GM19193 (cell line): ENCODE measurements around the gene ACVR1.

Experiments
- POLR2A ChIP-seq: IDR thresholded peaks from 4 replicates; pipeline ENCODE4 v1.6.1; 2011; ENCODE audit not compliant: insufficient read depth, insufficient read length; ENCODE audit errors: extremely low read depth

ACVR1 gene

DNA sequence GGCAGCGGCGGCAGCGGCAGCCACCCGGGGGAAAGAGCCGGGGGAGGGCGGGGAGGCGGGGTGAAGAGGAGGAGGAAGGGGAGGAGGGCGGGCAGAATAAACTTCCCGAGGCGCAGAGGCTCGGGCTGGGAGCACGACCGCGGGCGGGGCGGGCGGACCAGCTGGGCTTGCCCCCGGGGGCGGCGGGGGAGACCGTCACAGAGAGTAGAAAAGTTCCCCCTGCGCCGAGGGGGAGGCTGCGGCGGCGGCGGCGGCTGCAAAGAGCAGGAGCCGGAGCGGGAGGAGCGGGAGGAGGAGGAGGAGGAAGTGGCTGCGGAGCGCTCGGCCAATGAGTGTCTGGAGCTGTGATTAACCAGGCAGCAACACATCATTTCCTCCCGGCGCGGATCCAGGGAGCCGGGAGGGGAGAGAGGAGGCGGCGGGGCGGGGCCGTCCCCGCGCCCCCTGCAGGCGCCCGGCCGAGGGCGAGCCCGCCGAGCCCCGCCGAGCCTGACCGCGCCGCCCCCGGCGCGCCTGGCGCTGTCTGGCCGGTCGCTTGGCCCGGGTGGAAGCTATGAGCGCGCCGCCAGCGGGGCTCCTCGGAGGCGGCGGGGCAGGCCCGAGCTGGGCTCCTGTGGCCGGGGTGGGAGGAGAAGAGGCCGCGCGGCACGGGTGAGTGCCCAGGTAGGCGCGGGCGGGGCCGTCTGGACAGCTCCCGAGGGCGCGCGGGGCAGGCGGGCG lies at the start of gene ACVR1:
ACVR1 (minus strand) TSS at position 265 of the 720 bp plus-strand sequence. CDS start 76,837 bp downstream, outside the sequence.
- TF ChIP-seq POLR2A, result no peak

- TF ChIP-seq POLR2A, result no peak
Measured at GRCh38 chr2:157925071-157925470, 48.9 kb upstream of the ACVR1 start.

DNA sequence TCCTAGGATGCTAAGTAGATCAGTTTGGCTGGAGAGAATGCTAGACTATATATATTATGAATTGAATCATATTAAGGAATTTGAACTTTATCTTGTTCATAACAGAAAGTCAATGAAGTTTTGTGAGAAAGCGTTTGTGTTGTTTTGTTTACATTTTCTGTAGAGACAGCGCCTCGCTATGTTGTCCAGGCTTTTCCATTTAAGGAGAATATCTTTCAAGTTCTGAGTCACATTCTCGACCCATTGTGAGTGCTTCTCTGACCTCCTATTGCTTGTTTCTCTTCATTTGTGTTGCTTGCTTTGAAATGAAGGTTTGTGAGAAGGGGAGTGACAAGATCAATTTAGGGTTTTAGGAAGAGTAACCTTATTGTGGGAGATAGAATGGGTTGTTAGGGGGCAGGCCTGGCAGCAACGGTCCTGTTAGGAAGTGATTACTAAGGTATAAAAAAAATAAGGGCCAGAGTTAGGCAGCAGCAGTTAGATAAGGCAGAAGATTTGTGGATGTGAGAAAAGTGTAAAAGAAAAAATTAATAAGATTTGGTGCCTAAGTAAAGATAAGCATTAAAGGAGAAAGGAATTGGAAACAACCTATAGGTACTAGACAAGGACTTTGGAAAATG lies 47.6 kb upstream of the ACVR1 start:
- TF ChIP-seq POLR2A, result no peak

GRCh38 chr2:157922815-157923214 lies 46.7 kb upstream of the ACVR1 start:
- TF ChIP-seq POLR2A, result no peak

DNA sequence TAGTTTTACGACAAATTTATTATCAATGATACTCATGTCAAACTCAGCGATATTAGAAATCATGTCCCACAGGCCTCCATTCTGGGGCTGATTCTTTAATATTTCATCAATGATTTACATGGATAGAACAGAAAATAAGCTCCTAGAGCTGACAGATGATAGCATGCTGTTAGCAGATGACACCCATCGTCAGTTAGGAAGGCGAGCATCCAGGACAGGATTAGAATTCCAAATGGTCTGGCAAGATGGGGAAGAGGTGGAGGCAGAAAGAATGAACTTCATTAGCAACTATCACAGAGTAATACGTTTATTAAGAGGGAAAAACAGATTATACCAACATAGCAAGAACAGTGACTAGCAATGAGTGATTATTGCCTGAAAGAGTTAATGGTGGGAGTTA lies 46.2 kb upstream of the ACVR1 start:
- TF ChIP-seq POLR2A, result no peak

DNA sequence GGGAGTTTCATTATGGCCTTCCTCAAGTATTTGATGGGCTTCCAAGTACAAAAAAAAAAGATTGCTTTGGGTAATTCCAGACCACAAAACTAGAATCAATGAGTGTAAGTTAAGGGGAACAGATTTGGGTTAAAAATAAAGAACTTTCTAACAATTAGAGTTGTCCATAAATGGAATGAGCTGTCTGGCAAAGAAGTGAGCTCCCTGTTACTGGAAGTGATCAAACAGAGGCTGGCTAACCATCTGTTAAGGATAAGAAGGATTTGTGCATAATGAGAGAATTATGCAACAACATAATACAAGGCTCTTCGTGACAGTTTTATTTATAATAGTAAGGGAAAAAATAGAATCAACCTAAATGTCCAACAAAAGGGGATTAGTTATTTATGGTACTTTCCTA lies 44.6 kb upstream of the ACVR1 start:
- TF ChIP-seq POLR2A, result no peak

DNA sequence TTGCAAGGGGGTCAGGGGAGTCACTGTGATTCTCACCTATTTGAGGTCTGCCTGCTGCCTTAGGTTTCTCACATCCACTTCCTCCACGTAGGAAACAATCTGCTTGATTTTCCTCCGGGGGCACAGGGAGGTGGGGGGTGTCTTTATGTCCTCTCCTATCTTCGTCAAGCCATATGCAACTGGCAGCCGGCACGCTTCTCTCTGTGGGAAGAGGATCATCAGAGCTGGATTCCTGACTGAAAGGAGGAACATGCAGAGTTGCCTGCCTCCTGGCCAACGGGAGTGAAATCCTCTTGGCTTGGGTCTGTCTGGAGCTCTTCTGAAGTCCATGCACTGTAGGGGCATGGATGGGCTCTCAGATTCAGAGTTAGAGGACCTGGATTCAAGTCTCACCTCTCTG lies 43.1 kb upstream of the ACVR1 start:
- TF ChIP-seq POLR2A, result no peak

- no peak for TF ChIP-seq POLR2A
Measured at GRCh38 chr2:157918319-157918718, 42.2 kb upstream of the ACVR1 start.

GRCh38 chr2:157911750-157912149 lies 35.6 kb upstream of the ACVR1 start:
- TF ChIP-seq POLR2A, result no peak

GRCh38 chr2:157911246-157911645 lies 35.1 kb upstream of the ACVR1 start:
- no peak for TF ChIP-seq POLR2A

DNA sequence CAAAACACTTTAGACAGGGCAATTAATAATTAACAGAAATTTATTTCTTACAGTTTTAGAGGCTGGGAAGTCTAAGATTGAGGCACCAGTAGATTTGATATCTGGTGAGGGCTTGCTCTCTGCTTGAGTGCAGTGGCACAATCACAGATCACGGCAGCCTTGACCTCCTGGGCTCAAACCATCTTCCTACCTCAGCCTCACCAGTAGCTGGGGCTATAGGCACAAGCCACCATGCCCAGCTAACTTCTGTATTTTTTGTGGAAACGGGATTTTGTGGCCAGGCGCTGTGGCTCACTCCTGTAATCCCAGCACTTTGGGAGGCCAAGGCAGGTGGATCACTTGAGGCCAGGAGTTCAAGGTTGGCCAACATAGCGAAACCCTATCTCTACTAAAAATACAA lies 29.0 kb upstream of the ACVR1 start:
- TF ChIP-seq POLR2A, result no peak

DNA sequence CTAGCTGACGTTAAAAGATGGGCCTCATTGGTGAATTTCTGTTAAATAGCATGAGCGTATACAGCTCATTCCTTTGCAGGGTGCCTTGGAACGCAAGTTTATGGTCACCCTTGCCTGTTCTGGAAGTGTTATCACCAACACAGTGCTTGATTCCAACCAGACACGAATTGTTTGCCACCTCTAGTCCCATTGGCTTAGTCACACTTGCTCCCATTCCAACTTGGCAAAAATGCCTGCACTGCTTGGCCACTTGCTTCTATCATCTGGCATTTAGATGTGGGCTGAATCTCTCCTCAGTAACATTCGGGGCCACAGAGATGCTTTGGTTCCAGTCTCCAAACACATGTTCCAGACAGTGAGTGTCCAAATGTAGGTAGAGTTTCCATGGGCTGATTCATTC lies 27.5 kb upstream of the ACVR1 start:
- no peak for TF ChIP-seq POLR2A

- TF ChIP-seq POLR2A, result no peak
Measured at GRCh38 chr2:157903151-157903550, 27.0 kb upstream of the ACVR1 start.

DNA sequence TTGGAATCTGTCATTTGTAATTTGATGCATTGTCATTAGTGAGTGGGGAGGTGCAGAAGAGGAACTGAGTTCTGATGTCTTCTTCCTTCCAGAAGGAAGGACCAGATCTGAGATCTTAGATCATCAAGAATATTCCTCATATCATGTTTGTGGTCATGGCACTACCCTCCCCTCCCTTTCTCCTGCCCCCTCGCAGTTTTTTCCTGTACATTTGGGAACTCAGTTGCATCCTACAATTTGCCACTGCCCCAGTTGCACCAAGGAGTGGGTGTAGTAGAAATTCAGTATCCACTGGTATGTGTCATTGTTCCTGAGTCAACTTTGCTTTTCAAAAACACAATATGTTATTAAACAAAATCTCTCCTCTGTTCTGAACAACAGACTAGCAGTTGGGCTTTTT lies 26.6 kb upstream of the ACVR1 start:
- no peak for TF ChIP-seq POLR2A

GRCh38 chr2:157901325-157901724 lies 25.2 kb upstream of the ACVR1 start:
- no peak for TF ChIP-seq POLR2A

GRCh38 chr2:157900684-157901083 lies 24.6 kb upstream of the ACVR1 start:
- no peak for TF ChIP-seq POLR2A
